SJCRH30 (cell line): Measurements from ENCODE around the gene AK8. TPM values are rescaled to one million over a fixed set of nuclear protein-coding genes. Genes with fewer than 3 reads are reported as not detected.

Source experiments
- DNase-seq, 2 experiments: peaks; one replicate each; pipeline ENCODE4 v3.0.0-alpha.2; 2015 to 2020
- H3K27ac ChIP-seq: fragments of 250-450 bp; sonication (Bioruptor Pico); 2 replicates; pipeline ENCODE4 v1.5.1; 2020; ENCODE audit warnings: mild to moderate bottlenecking, moderate library complexity
- H3K27me3 ChIP-seq: fragments of 250-450 bp; sonication (Bioruptor Pico); 2 replicates; pipeline ENCODE4 v1.5.1; 2020; ENCODE audit warnings: mild to moderate bottlenecking, moderate library complexity
- H3K36me3 ChIP-seq: fragments of 250-450 bp; sonication (Bioruptor Pico); 2 replicates; pipeline ENCODE4 v1.5.1; 2020; ENCODE audit warnings: mild to moderate bottlenecking, moderate library complexity
- H3K4me1 ChIP-seq: fragments of 250-450 bp; sonication (Bioruptor Pico); 2 replicates; pipeline ENCODE4 v1.5.1; 2020; ENCODE audit warnings: mild to moderate bottlenecking, moderate library complexity
- H3K4me3 ChIP-seq: fragments of 250-450 bp; sonication (Bioruptor Pico); 2 replicates; pipeline ENCODE4 v1.5.1; 2020; ENCODE audit warnings: mild to moderate bottlenecking, moderate library complexity
- H3K9me3 ChIP-seq: fragments of 250-450 bp; sonication (Bioruptor Pico); replicated peaks from 2 replicates; pipeline ENCODE4 v1.5.1; 2020; ENCODE audit warnings: mild to moderate bottlenecking, moderate library complexity
- total RNA-seq: library from RNA; depleted of rRNA; stranded (reverse); fragments of >200 nt; shearing (Covaris generic); gene quantifications from 2 replicates; pipeline ENCODE4 v1.2.3, GENCODE V29; 2014

Gene AK8
- total RNA-seq, 1 experiment from 2014 or later, result not detected

GRCh38 chr9:132797861-132798659, 80.0 kb downstream of the AK8 start:
- Histone ChIP-seq H3K9me3 (no peaks in the 10 kb centered on the region), H3K27me3 (peaks cover 16% of the 10 kb centered on the region; the same call in 1 of the 2 replicates), H3K4me1 (peaks cover 9% of the 10 kb centered on the region), H3K36me3 (no peaks in the 10 kb centered on the region), H3K4me3 (no peak overlapping the region), H3K27ac (no peak overlapping the region)
- DNase-seq, result no peak

- Histone ChIP-seq H3K27me3 (peaks cover 16% of the 10 kb centered on the region; the same call in 1 of the 2 replicates), H3K27ac (no peak overlapping the region), H3K9me3 (no peaks in the 10 kb centered on the region; the same call in 1 of the 2 replicates), H3K4me1 (peaks cover 9% of the 10 kb centered on the region), H3K36me3 (no peaks in the 10 kb centered on the region), H3K4me3 (no peak overlapping the region)
- no peak for DNase-seq
Observed at GRCh38 chr9:132795511-132796303, 82.4 kb downstream of the AK8 start.

GRCh38 chr9:132794730-132795380, 83.2 kb downstream of the AK8 start:
- peaks cover 16% of the 10 kb centered on the region; the same call in 1 of the 2 replicates for H3K27me3 ChIP-seq
- H3K4me3 ChIP-seq, result no peak overlapping the region
- H3K27ac ChIP-seq, result no peak overlapping the region
- H3K4me1 ChIP-seq, result peaks cover 9% of the 10 kb centered on the region
- DNase-seq, result no peak
- no peaks in the 10 kb centered on the region for H3K36me3 ChIP-seq
- no peaks in the 10 kb centered on the region; the same call in 1 of the 2 replicates for H3K9me3 ChIP-seq

GRCh38 chr9:132793606-132794580, 84.2 kb downstream of the AK8 start:
- Histone ChIP-seq H3K27me3 (peaks cover 16% of the 10 kb centered on the region; the same call in 1 of the 2 replicates), H3K4me1 (peaks cover 3% of the 10 kb centered on the region), H3K27ac (no peak overlapping the region), H3K4me3 (no peak overlapping the region), H3K36me3 (no peaks in the 10 kb centered on the region), H3K9me3 (no peaks in the 10 kb centered on the region; the same call in 1 of the 2 replicates)
- DNase-seq, result no peak

- no peak for DNase-seq
- Histone ChIP-seq H3K4me3 (no peak overlapping the region), H3K27ac (no peak overlapping the region), H3K9me3 (no peaks in the 10 kb centered on the region; the same call in 1 of the 2 replicates), H3K27me3 (peaks cover 8% of the 10 kb centered on the region; the same call in 1 of the 2 replicates), H3K36me3 (no peaks in the 10 kb centered on the region), H3K4me1 (no peaks in the 10 kb centered on the region)
Observed at GRCh38 chr9:132792547-132792946, 85.5 kb downstream of the AK8 start.

- H3K4me1 ChIP-seq, result no peaks in the 10 kb centered on the region
- peaks cover 8% of the 10 kb centered on the region; the same call in 1 of the 2 replicates for H3K27me3 ChIP-seq
- H3K4me3 ChIP-seq, result no peak overlapping the region
- no peak for DNase-seq
- H3K27ac ChIP-seq, result no peak overlapping the region
- H3K9me3 ChIP-seq, result no peaks in the 10 kb centered on the region; the same call in 1 of the 2 replicates
- H3K36me3 ChIP-seq, result no peaks in the 10 kb centered on the region
Observed at GRCh38 chr9:132791699-132792240, 86.3 kb downstream of the AK8 start.

- H3K4me3 ChIP-seq, result no peak overlapping the region
- no peaks in the 10 kb centered on the region; the same call in 1 of the 2 replicates for H3K9me3 ChIP-seq
- no peak overlapping the region for H3K27ac ChIP-seq
- no peak for DNase-seq
- no peaks in the 10 kb centered on the region for H3K4me1 ChIP-seq
- no peaks in the 10 kb centered on the region for H3K36me3 ChIP-seq
- H3K27me3 ChIP-seq, result peaks cover 14% of the 10 kb centered on the region
Observed at GRCh38 chr9:132789719-132790118, 88.4 kb downstream of the AK8 start.

GRCh38 chr9:132788378-132788777, 89.7 kb downstream of the AK8 start:
- DNase-seq, result no peak

GRCh38 chr9:132787748-132788159, 90.3 kb downstream of the AK8 start:
- Histone ChIP-seq H3K4me3 (no peak overlapping the region), H3K4me1 (no peaks in the 10 kb centered on the region), H3K36me3 (no peaks in the 10 kb centered on the region), H3K27ac (no peak overlapping the region), H3K9me3 (no peaks in the 10 kb centered on the region; the same call in 1 of the 2 replicates), H3K27me3 (peaks cover 14% of the 10 kb centered on the region; the same call in 1 of the 2 replicates)
- DNase-seq, result no peak

More at GRCh38 chr9:132788378-132788777, 89.7 kb downstream of the AK8 start:
- H3K4me1 ChIP-seq, result no peaks in the 10 kb centered on the region
- H3K27ac ChIP-seq, result no peak overlapping the region
- H3K36me3 ChIP-seq, result no peaks in the 10 kb centered on the region
- H3K9me3 ChIP-seq, result no peaks in the 10 kb centered on the region; the same call in 1 of the 2 replicates
- H3K4me3 ChIP-seq, result no peak overlapping the region
- peaks cover 14% of the 10 kb centered on the region; the same call in 1 of the 2 replicates for H3K27me3 ChIP-seq

GRCh38 chr9:132784286-132784830, 93.7 kb downstream of the AK8 start:
- H3K27me3 ChIP-seq, result peaks cover 17% of the 10 kb centered on the region; the same call in 1 of the 2 replicates
- no peaks in the 10 kb centered on the region for H3K4me1 ChIP-seq
- H3K36me3 ChIP-seq, result no peaks in the 10 kb centered on the region
- no peak for DNase-seq
- no peaks in the 10 kb centered on the region; the same call in 1 of the 2 replicates for H3K9me3 ChIP-seq
- no peak overlapping the region for H3K4me3 ChIP-seq
- H3K27ac ChIP-seq, result no peak overlapping the region

- peaks cover 17% of the 10 kb centered on the region; the same call in 1 of the 2 replicates for H3K27me3 ChIP-seq
- no peaks in the 10 kb centered on the region for H3K36me3 ChIP-seq
- H3K4me1 ChIP-seq, result no peaks in the 10 kb centered on the region
- no peaks in the 10 kb centered on the region; the same call in 1 of the 2 replicates for H3K9me3 ChIP-seq
- no peak for DNase-seq
- H3K27ac ChIP-seq, result no peak overlapping the region
- H3K4me3 ChIP-seq, result no peak overlapping the region
Observed at GRCh38 chr9:132783006-132783405, 95.1 kb downstream of the AK8 start.

GRCh38 chr9:132782037-132782436, 96.0 kb downstream of the AK8 start:
- no peaks in the 10 kb centered on the region for H3K36me3 ChIP-seq
- DNase-seq, result no peak
- peaks cover 17% of the 10 kb centered on the region; the same call in 1 of the 2 replicates for H3K27me3 ChIP-seq
- H3K9me3 ChIP-seq, result no peaks in the 10 kb centered on the region
- H3K4me1 ChIP-seq, result no peaks in the 10 kb centered on the region
- no peak overlapping the region for H3K4me3 ChIP-seq
- no peak overlapping the region for H3K27ac ChIP-seq
